Tibial nerve (tissue), 4 donors: Measurements from ENCODE around the gene NFATC2. TPM values are rescaled to one million over a fixed set of nuclear protein-coding genes. Genes with fewer than 3 reads are reported as not detected.

Source experiments
- DNase-seq, 2 donors: peaks; one replicate each; pipeline ENCODE4 v3.0.0-alpha.2; 2019; ENCODE audit warnings: low spot score in 2 of 2
- H3K27ac ChIP-seq, 4 donors: fragments of 200-600 bp; sonication (generic) in 3 of 4; one replicate each; pipeline ENCODE4 v1.5.1; 2017 to 2019; ENCODE audit warnings: mild to moderate bottlenecking in 1 of 4
- H3K27me3 ChIP-seq, 2 donors: fragments of 200-600 bp; sonication (generic) in 1 of 2; one replicate each; pipeline versions ENCODE4 v1.5.1 to v1.6.0; 2017 to 2019
- H3K36me3 ChIP-seq, 3 donors: fragments of 200-600 bp; sonication (generic); one replicate each; pipeline ENCODE4 v1.5.1; 2018 to 2019
- H3K4me1 ChIP-seq, 4 donors: fragments of 200-600 bp; sonication (generic) in 3 of 4; one replicate each; pipeline ENCODE4 v1.5.1; 2017 to 2019
- H3K4me3 ChIP-seq, 4 donors: fragments of 200-600 bp; sonication (generic) in 3 of 4; one replicate each; pipeline ENCODE4 v1.5.1; 2017 to 2019; ENCODE audit warnings: mild to moderate bottlenecking in 1 of 4, moderate library complexity in 1 of 4
- H3K9me3 ChIP-seq, 4 donors: fragments of 200-600 bp; sonication (generic) in 3 of 4; one replicate each; pipeline ENCODE4 v1.5.1; 2017 to 2019
- CTCF ChIP-seq, 5 experiments: fragments of 200-600 bp in 3 of 5; fragments of 450-650 bp in 2 of 5; sonication (generic) in 3 of 5; IDR thresholded peaks; one replicate each; pipeline ENCODE4 v1.5.1; 2016 to 2019; ENCODE audit warnings: antibody characterized with exemption in 5 of 5, mild to moderate bottlenecking in 3 of 5, moderate library complexity in 2 of 5
- EP300 ChIP-seq, 2 donors: sonication (generic); formaldehyde crosslinking; IDR thresholded peaks; one replicate each; pipeline ENCODE4 v1.6.1; 2017; ENCODE audit warnings: antibody characterized with exemption in 2 of 2, mild to moderate bottlenecking in 1 of 2
- POLR2A ChIP-seq, 2 donors: fragments of 450-650 bp; IDR thresholded peaks; one replicate each; pipeline ENCODE4 v1.6.1; 2017; ENCODE audit warnings: antibody characterized with exemption in 2 of 2, mild to moderate bottlenecking in 2 of 2, moderate library complexity in 2 of 2
- WGBS, 2 donors: methylation state at CpG; one replicate each; pipeline ENCODE4 v1.1.5; 2018; 5-methylcytosine and 5-hydroxymethylcytosine counted together
- total RNA-seq, 4 donors: library from RNA; depleted of rRNA; stranded (reverse); fragments of >200 nt; gene quantifications; one replicate each; pipeline ENCODE4 v1.1.0, GENCODE V29; 2016

NFATC2 gene
- total RNA-seq, 4 donors from 2014 or later, result 6.0 to 11.5 (median 7.7) TPM

- no peak for TF ChIP-seq CTCF (IDR thresholded peaks at IDR 0.05)
- TF ChIP-seq POLR2A (IDR thresholded peaks at IDR 0.05), result no peak
- no peak for TF ChIP-seq EP300 (IDR thresholded peaks at IDR 0.05)
- H3K27ac ChIP-seq, result peak overlapping the region in 1 of 4 donors; percentile 5
- no peaks in the 10 kb centered on the region for H3K9me3 ChIP-seq
- H3K4me1 ChIP-seq, result peaks cover 0 to 31% (median 0%) of the 10 kb centered on the region in 4 donors
- no peak overlapping the region for H3K4me3 ChIP-seq
- H3K36me3 ChIP-seq, result peaks cover 0 to 5% (median 0%) of the 10 kb centered on the region in 3 donors
- 41 to 47% methylated on average over 19 of the region's 19 CpGs for WGBS, 2 donors
- DNase-seq, result no peak
- H3K27me3 ChIP-seq, result no peaks in the 10 kb centered on the region
These were observed 35.1 kb downstream of the NFATC2 start for GRCh38 chr20:51507216-51508036.

DNA sequence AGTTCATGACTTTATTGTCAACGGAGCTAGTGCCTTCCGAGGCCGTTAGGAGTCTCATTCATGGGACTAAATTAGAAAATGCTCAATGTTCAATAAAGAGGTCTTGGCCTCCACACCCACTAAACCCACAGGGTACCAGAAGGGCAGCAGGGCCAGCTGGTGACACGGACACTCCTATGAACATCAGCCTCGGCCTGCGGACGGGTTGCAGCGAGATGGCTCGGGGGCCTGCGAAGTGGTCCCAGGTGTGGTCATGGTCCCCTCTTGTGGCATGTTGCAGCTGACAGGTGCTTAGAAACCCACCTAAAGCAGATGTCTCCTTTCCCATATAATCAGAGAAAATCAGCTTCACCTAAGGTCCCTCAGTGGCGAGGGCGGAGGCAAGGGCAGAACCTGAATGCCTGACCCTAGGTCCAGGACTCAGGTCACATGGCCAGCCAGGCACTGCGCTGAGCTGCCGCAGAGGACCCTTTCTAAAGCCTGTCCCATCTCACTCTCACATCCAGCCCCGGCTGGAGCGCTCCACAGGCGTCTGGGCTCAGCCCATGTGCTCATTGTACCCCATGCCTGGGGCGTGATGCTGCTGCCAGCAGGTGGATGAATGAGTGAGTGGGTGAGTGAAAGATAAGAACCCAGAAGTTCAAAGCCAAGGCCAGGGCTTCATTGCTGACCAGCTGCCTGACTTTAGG is 35.8 kb downstream of the NFATC2 start:
- Histone ChIP-seq H3K9me3 (no peaks in the 10 kb centered on the region), H3K27me3 (no peaks in the 10 kb centered on the region), H3K27ac (peak overlapping the region in 1 of 4 donors; percentile 5), H3K36me3 (peaks cover 0 to 4% (median 0%) of the 10 kb centered on the region in 3 donors), H3K4me1 (peaks cover 0 to 31% (median 0%) of the 10 kb centered on the region in 4 donors), H3K4me3 (no peak overlapping the region)
- 79 to 86% methylated on average over 16 to 18 of the region's 18 CpGs for WGBS, 2 donors
- DNase-seq, result no peak
- TF ChIP-seq POLR2A (IDR thresholded peaks at IDR 0.05), result no peak
- no peak for TF ChIP-seq CTCF (IDR thresholded peaks at IDR 0.05)
- TF ChIP-seq EP300 (IDR thresholded peaks at IDR 0.05), result no peak

GRCh38 chr20:51505566-51505965 is 37.0 kb downstream of the NFATC2 start:
- Histone ChIP-seq H3K4me3 (no peak overlapping the region), H3K9me3 (no peaks in the 10 kb centered on the region), H3K27ac (no peak overlapping the region), H3K27me3 (no peaks in the 10 kb centered on the region), H3K36me3 (no peaks in the 10 kb centered on the region), H3K4me1 (peaks cover 0 to 27% (median 0%) of the 10 kb centered on the region in 4 donors)
- TF ChIP-seq POLR2A (IDR thresholded peaks at IDR 0.05) (no peak), CTCF (IDR thresholded peaks at IDR 0.05) (no peak), EP300 (IDR thresholded peaks at IDR 0.05) (no peak)
- DNase-seq, result no peak
- WGBS, 2 donors, result 69 to 80% methylated on average over 12 of the region's 12 CpGs

DNA sequence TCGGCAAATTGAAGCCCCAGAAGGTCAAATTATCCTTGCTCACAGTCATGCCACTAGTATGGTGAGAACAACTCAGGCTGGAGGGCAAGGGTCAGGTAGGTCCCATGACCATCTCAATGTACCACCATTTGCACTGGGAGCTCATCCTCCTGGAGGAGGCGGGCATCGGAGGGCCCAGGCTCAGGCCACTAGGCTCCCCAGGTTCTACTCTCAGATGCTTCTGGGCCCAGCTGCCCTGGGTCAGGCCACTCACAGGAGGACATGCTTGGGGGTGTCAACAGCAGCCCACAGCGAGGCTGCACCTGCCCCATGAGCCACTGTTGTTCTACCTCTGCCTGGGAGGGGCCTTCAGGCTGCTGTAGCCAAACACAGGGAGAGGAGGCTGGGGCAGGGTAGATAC is 39.1 kb downstream of the NFATC2 start:
- Histone ChIP-seq H3K27me3 (no peaks in the 10 kb centered on the region), H3K27ac (no peak overlapping the region), H3K4me1 (peaks cover 0 to 26% (median 3%) of the 10 kb centered on the region in 4 donors), H3K4me3 (no peak overlapping the region), H3K9me3 (no peaks in the 10 kb centered on the region), H3K36me3 (no peaks in the 10 kb centered on the region)
- 79 to 89% methylated on average over 4 of the region's 4 CpGs for whole genome bisulfite sequencing, 2 donors
- TF ChIP-seq POLR2A (IDR thresholded peaks at IDR 0.05) (no peak), EP300 (IDR thresholded peaks at IDR 0.05) (no peak), CTCF (IDR thresholded peaks at IDR 0.05) (no peak)
- no peak for DNase-seq

GRCh38 chr20:51500936-51501335 is 41.6 kb downstream of the NFATC2 start:
- Histone ChIP-seq H3K27me3 (no peaks in the 10 kb centered on the region), H3K4me1 (peaks cover 0 to 31% (median 18%) of the 10 kb centered on the region in 4 donors), H3K36me3 (no peaks in the 10 kb centered on the region), H3K27ac (no peak overlapping the region), H3K9me3 (no peaks in the 10 kb centered on the region), H3K4me3 (no peak overlapping the region)
- 88 to 100% methylated on average over 1 of the region's 1 CpG for WGBS, 2 donors
- no peak for TF ChIP-seq EP300 (IDR thresholded peaks at IDR 0.05)
- no peak for TF ChIP-seq POLR2A (IDR thresholded peaks at IDR 0.05)
- no peak for TF ChIP-seq CTCF (IDR thresholded peaks at IDR 0.05)
- no peak for DNase-seq
